Lower leg skin (tissue), 3 donors: ENCODE measurements around the gene CAPZA1.

Source experiments
- CTCF ChIP-seq, 3 donors: fragments of 450-650 bp; IDR thresholded peaks; one replicate each; pipeline ENCODE4 v1.5.1; 2016; ENCODE audit warnings: antibody characterized with exemption in 3 of 3, mild to moderate bottlenecking in 3 of 3, moderate library complexity in 2 of 3
- POLR2A ChIP-seq, 2 donors: fragments of 450-650 bp; IDR thresholded peaks; one replicate each; pipeline ENCODE4 v1.6.1; 2016 to 2017; ENCODE audit warnings: antibody characterized with exemption in 2 of 2, mild to moderate bottlenecking in 1 of 2, moderate library complexity in 1 of 2

GRCh38 chr1:112605633-112606327 is 13.9 kb upstream of the CAPZA1 start:
- TF ChIP-seq CTCF (IDR thresholded peaks at IDR 0.05), result no peak
- no peak for TF ChIP-seq POLR2A (IDR thresholded peaks at IDR 0.05)
